ENCODE measurements around the gene CLMN. TPM values are rescaled to one million over a fixed set of nuclear protein-coding genes. Genes with fewer than 3 reads are reported as not detected.
A peak's percentile ranks its signal among the peaks of the same experiment; 100 is the strongest.

Gene CLMN
- total and polyA plus RNA-seq, 10 of the 15 experiments (the other 5 are each of a cell fraction or from before 2014, with no cell fraction given): 7.8 to 49.3 (median 18.5) TPM

DNA sequence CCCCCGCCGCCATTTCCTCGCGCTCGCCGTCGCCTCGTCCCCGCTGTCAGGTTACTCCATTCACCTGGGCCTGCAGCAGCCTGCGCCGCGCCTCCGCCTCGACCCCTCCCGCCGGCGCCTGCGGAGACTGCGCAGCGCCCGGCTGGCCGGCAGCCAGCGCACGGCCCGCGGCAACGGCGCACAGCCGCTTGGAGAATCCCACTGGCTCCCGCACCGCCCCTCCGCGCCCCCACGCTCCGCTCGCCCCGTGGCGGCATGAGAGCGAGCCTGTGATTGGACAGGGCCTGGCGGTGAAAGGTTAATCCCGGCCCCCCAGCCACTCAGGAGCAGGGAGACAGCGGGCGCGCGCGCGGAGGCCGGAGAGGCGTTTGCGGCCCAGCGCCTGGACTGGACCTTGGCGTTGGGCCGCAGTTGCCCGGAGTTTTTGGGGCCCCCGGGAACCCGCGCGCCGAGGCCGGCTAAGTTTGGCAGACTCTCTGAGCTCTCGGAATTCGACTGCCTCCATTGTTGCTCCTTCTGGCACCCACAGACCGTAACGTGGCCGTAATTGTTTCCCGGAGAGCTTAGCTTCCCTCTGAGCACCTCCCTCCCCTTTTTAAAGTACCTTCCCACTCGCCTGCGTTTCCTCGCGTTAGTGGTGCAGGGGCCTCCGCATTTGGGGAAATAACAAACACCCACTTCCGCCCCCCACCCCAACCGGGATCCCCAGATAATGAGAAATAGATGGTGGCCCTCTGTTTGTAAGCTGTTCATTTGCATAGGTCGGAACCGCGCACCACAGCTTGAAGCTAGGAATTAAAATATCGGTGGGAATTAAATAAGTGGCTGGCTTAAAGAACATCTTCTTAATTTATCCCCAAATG lies 162.2 kb downstream of the CLMN start, which contains the start of gene DICER1 (continued):
- TF ChIP-seq SIN3A (IDR thresholded peaks at IDR 0.05; ENCODE audit: low read depth, low read length) (0 out of 2 replicates have a peak, but pooled peaks have one; percentile 9), USF2 (IDR thresholded peaks at IDR 0.05; ENCODE audit: borderline replicate concordance, low read depth, low read length) (no peak), JUNB (IDR thresholded peaks at IDR 0.05) (no peak), EZH2 (IDR thresholded peaks at IDR 0.05; ENCODE audit: borderline replicate concordance, control insufficient read depth, low read depth, low read length) (no peak), EP300 (IDR thresholded peaks at IDR 0.05; ENCODE audit: borderline replicate concordance in 1 of 2, control insufficient read depth in 1 of 2, low read depth in 2 of 2, low read length in 2 of 2) (no peak), ASH2L (IDR thresholded peaks at IDR 0.05; ENCODE audit: borderline replicate concordance, low read depth) (peak; percentile 80), ZNF384 (IDR thresholded peaks at IDR 0.05; ENCODE audit: borderline replicate concordance, low read depth, low read length) (no peak), YY1 (IDR thresholded peaks at IDR 0.05; ENCODE audit: low read depth, low read length) (peak; percentile 90), ZSCAN29 (IDR thresholded peaks at IDR 0.05) (peak; percentile 58; the same call in 1 of the 2 replicates), POU2F2 (IDR thresholded peaks at IDR 0.05; ENCODE audit: borderline replicate concordance, low read depth, low read length) (peak; percentile 68; the same call in 1 of the 3 replicates), CHD4 (IDR thresholded peaks at IDR 0.05) (no peak)

All from GM12878 (cell line).